ENCODE results near the gene NCKAP1.

NCKAP1 gene

GRCh38 chr2:183078464-183079138, 40.3 kb upstream of the NCKAP1 start, which contains the start of gene DUSP19:
Gene DUSP19 (plus strand): TSS chr2:183078747. CDS start chr2:183078934, 187 bp downstream.
- TF ChIP-seq CTCF (IDR thresholded peaks at IDR 0.05; ENCODE audit: low read length) (no peak), EZH2phosphoT487 (IDR thresholded peaks at IDR 0.05; ENCODE audit: low read length) (no peak), EZH2 (optimal IDR thresholded peaks at IDR 0.05; ENCODE audit: low read depth, low read length) (no peak)
- peaks cover 4% of the 10 kb centered on the region; the same call in 1 of the 2 replicates for H3K4me1 ChIP-seq (ENCODE audit: low read length)
- H3K9me3 ChIP-seq (replicated peaks; ENCODE audit: insufficient read depth, low read length): no peaks in the 10 kb centered on the region
- H3K36me3 ChIP-seq (replicated peaks; ENCODE audit: insufficient read depth, low read length): no peaks in the 10 kb centered on the region
- H3K9ac ChIP-seq (ENCODE audit: low read length): peak within 1 kb of the TSS; percentile 36; the same call in 1 of the 2 replicates
- H3K9me2 ChIP-seq (replicated peaks; ENCODE audit: insufficient read depth, low read length): no peaks in the 10 kb centered on the region
- H3K27me3 ChIP-seq (replicated peaks; ENCODE audit: insufficient read depth, low read length): no peaks in the 10 kb centered on the region
- peak within 1 kb of the TSS; percentile 70 for H3K4me3 ChIP-seq (ENCODE audit: low read length)
- peak; percentile 94 for DNase-seq
- H3K27ac ChIP-seq (ENCODE audit: low read length): peak within 1 kb of the TSS; percentile 9; the same call in 1 of the 2 replicates
- peak within 1 kb of the TSS; percentile 88 for H2AFZ ChIP-seq (ENCODE audit: low read length)
- H3F3A ChIP-seq (ENCODE audit: insufficient read depth, low read length): no peaks in the 10 kb centered on the region
- no peaks in the 10 kb centered on the region for H4K20me1 ChIP-seq (ENCODE audit: insufficient read depth, low read length)
- peak within 1 kb of the TSS; percentile 87 for H3K4me2 ChIP-seq (ENCODE audit: low read depth, low read length)
- no peaks in the 10 kb centered on the region for H3K79me2 ChIP-seq (ENCODE audit: low read length)

- H3K9me2 ChIP-seq (replicated peaks; ENCODE audit: insufficient read depth, low read length): no peaks in the 10 kb centered on the region
- H3K79me2 ChIP-seq (ENCODE audit: low read length): no peaks in the 10 kb centered on the region
- peak overlapping the region; percentile 87 for H3K4me2 ChIP-seq (ENCODE audit: low read depth, low read length)
- no peaks in the 10 kb centered on the region for H4K20me1 ChIP-seq (ENCODE audit: insufficient read depth, low read length)
- DNase-seq: no peak
- H3F3A ChIP-seq (ENCODE audit: insufficient read depth, low read length): no peaks in the 10 kb centered on the region
- H2AFZ ChIP-seq (ENCODE audit: low read length): peak overlapping the region; percentile 88
- no peaks in the 10 kb centered on the region for H3K27me3 ChIP-seq (replicated peaks; ENCODE audit: insufficient read depth, low read length)
- no peaks in the 10 kb centered on the region for H3K9me3 ChIP-seq (replicated peaks; ENCODE audit: insufficient read depth, low read length)
- peak overlapping the region; percentile 36; the same call in 1 of the 2 replicates for H3K9ac ChIP-seq (ENCODE audit: low read length)
- H3K36me3 ChIP-seq (replicated peaks; ENCODE audit: insufficient read depth, low read length): no peaks in the 10 kb centered on the region
- H3K27ac ChIP-seq (ENCODE audit: low read length): no peak overlapping the region
- TF ChIP-seq CTCF (IDR thresholded peaks at IDR 0.05; ENCODE audit: low read length) (no peak), EZH2phosphoT487 (IDR thresholded peaks at IDR 0.05; ENCODE audit: low read length) (no peak), EZH2 (optimal IDR thresholded peaks at IDR 0.05; ENCODE audit: low read depth, low read length) (no peak)
- H3K4me1 ChIP-seq (ENCODE audit: low read length): peaks cover 4% of the 10 kb centered on the region; the same call in 1 of the 2 replicates
- peak overlapping the region; percentile 70 for H3K4me3 ChIP-seq (ENCODE audit: low read length)
Observed at GRCh38 chr2:183078163-183078463, 39.9 kb upstream of the NCKAP1 start.

GRCh38 chr2:183072177-183072576, 33.9 kb upstream of the NCKAP1 start:
- Histone ChIP-seq H3K79me2 (ENCODE audit: low read length) (no peaks in the 10 kb centered on the region), H3K9ac (ENCODE audit: low read length) (no peak overlapping the region), H4K20me1 (ENCODE audit: insufficient read depth, low read length) (no peaks in the 10 kb centered on the region), H3K36me3 (replicated peaks; ENCODE audit: insufficient read depth, low read length) (no peaks in the 10 kb centered on the region), H3K27ac (ENCODE audit: low read length) (no peak overlapping the region), H3K4me2 (ENCODE audit: low read depth, low read length) (no peak overlapping the region), H3F3A (ENCODE audit: insufficient read depth, low read length) (no peaks in the 10 kb centered on the region), H3K27me3 (replicated peaks; ENCODE audit: insufficient read depth, low read length) (no peaks in the 10 kb centered on the region), H3K9me2 (replicated peaks; ENCODE audit: insufficient read depth, low read length) (no peaks in the 10 kb centered on the region), H2AFZ (ENCODE audit: low read length) (no peak overlapping the region), H3K4me3 (ENCODE audit: low read length) (no peak overlapping the region), H3K9me3 (replicated peaks; ENCODE audit: insufficient read depth, low read length) (no peaks in the 10 kb centered on the region), H3K4me1 (ENCODE audit: low read length) (no peaks in the 10 kb centered on the region)
- TF ChIP-seq EZH2phosphoT487 (IDR thresholded peaks at IDR 0.05; ENCODE audit: low read length) (no peak), CTCF (IDR thresholded peaks at IDR 0.05; ENCODE audit: low read length) (no peak), EZH2 (optimal IDR thresholded peaks at IDR 0.05; ENCODE audit: low read depth, low read length) (no peak)
- DNase-seq: no peak

Data from MM.1S (cell line).